IPS-18a (cell line): ENCODE measurements around the gene TMEM127.

Experiments
- H3K27ac ChIP-seq: one replicate; pipeline ENCODE4 v1.5.1; 2013; ENCODE audit warnings: low read length
- H3K27me3 ChIP-seq: one replicate; pipeline ENCODE4 v1.6.1; 2013; ENCODE audit warnings: mild to moderate bottlenecking, low read length; ENCODE audit not compliant: control insufficient read depth, insufficient read depth
- H3K36me3 ChIP-seq: one replicate; pipeline ENCODE4 v1.6.1; 2013; ENCODE audit warnings: low read depth, low read length; ENCODE audit not compliant: control insufficient read depth
- H3K4me1 ChIP-seq: one replicate; pipeline ENCODE4 v1.6.1; 2013; ENCODE audit warnings: low read depth, low read length; ENCODE audit not compliant: control insufficient read depth
- H3K4me3 ChIP-seq: one replicate; pipeline ENCODE4 v1.5.1; 2013; ENCODE audit warnings: low read length
- H3K9ac ChIP-seq: one replicate; pipeline ENCODE4 v1.6.1; 2013; ENCODE audit warnings: mild to moderate bottlenecking, low read length, moderate library complexity
- H3K9me3 ChIP-seq: one replicate; pipeline ENCODE4 v1.6.1; 2013; ENCODE audit warnings: low read depth, low read length; ENCODE audit not compliant: control insufficient read depth

The TMEM127 gene

GRCh38 chr2:96249654-96250053 lies 16.1 kb downstream of the TMEM127 start:
- no peak overlapping the region for H3K9ac ChIP-seq
- peaks cover 27% of the 10 kb centered on the region for H3K36me3 ChIP-seq

GRCh38 chr2:96248624-96249023 lies 17.2 kb downstream of the TMEM127 start:
- no peak overlapping the region for H3K4me3 ChIP-seq
- H3K4me1 ChIP-seq: no peaks in the 10 kb centered on the region
- H3K9ac ChIP-seq: no peak overlapping the region

More at GRCh38 chr2:96249654-96250053, 16.1 kb downstream of the TMEM127 start:
- Histone ChIP-seq H3K4me1 (no peaks in the 10 kb centered on the region), H3K4me3 (no peak overlapping the region), H3K27ac (no peak overlapping the region), H3K9me3 (no peaks in the 10 kb centered on the region), H3K27me3 (no peaks in the 10 kb centered on the region)

GRCh38 chr2:96247896-96248295 lies 17.9 kb downstream of the TMEM127 start:
- Histone ChIP-seq H3K4me3 (no peak overlapping the region), H3K36me3 (peaks cover 10% of the 10 kb centered on the region), H3K4me1 (no peaks in the 10 kb centered on the region), H3K9ac (no peak overlapping the region), H3K27ac (no peak overlapping the region), H3K27me3 (no peaks in the 10 kb centered on the region), H3K9me3 (no peaks in the 10 kb centered on the region)

More at GRCh38 chr2:96248624-96249023, 17.2 kb downstream of the TMEM127 start:
- H3K9me3 ChIP-seq: no peaks in the 10 kb centered on the region
- no peak overlapping the region for H3K27ac ChIP-seq
- H3K27me3 ChIP-seq: no peaks in the 10 kb centered on the region
- peaks cover 17% of the 10 kb centered on the region for H3K36me3 ChIP-seq

- Histone ChIP-seq H3K9me3 (no peaks in the 10 kb centered on the region), H3K36me3 (peaks cover 1% of the 10 kb centered on the region), H3K4me3 (no peak overlapping the region), H3K27ac (no peak overlapping the region), H3K9ac (no peak overlapping the region), H3K4me1 (no peaks in the 10 kb centered on the region), H3K27me3 (no peaks in the 10 kb centered on the region)
Observed at GRCh38 chr2:96247009-96247408, 18.8 kb downstream of the TMEM127 start.

GRCh38 chr2:96245609-96246390 lies 20.0 kb downstream of the TMEM127 start:
- H3K27me3 ChIP-seq: no peaks in the 10 kb centered on the region
- no peaks in the 10 kb centered on the region for H3K36me3 ChIP-seq
- no peak overlapping the region for H3K27ac ChIP-seq
- H3K9ac ChIP-seq: no peak overlapping the region
- no peak overlapping the region for H3K4me3 ChIP-seq
- no peaks in the 10 kb centered on the region for H3K4me1 ChIP-seq
- H3K9me3 ChIP-seq: no peaks in the 10 kb centered on the region

- H3K4me3 ChIP-seq: no peak overlapping the region
- H3K9ac ChIP-seq: no peak overlapping the region
- H3K36me3 ChIP-seq: no peaks in the 10 kb centered on the region
- no peaks in the 10 kb centered on the region for H3K9me3 ChIP-seq
- H3K4me1 ChIP-seq: no peaks in the 10 kb centered on the region
- H3K27me3 ChIP-seq: no peaks in the 10 kb centered on the region
- H3K27ac ChIP-seq: no peak overlapping the region
Observed at GRCh38 chr2:96243843-96244242, 22.0 kb downstream of the TMEM127 start.

GRCh38 chr2:96241900-96242611 lies 23.7 kb downstream of the TMEM127 start:
- no peak overlapping the region for H3K4me3 ChIP-seq
- no peak overlapping the region for H3K27ac ChIP-seq
- H3K9me3 ChIP-seq: no peaks in the 10 kb centered on the region
- no peaks in the 10 kb centered on the region for H3K4me1 ChIP-seq
- no peaks in the 10 kb centered on the region for H3K27me3 ChIP-seq
- no peaks in the 10 kb centered on the region for H3K36me3 ChIP-seq
- H3K9ac ChIP-seq: no peak overlapping the region

GRCh38 chr2:96241227-96241626 lies 24.6 kb downstream of the TMEM127 start:
- Histone ChIP-seq H3K9ac (no peak overlapping the region), H3K4me1 (no peaks in the 10 kb centered on the region), H3K36me3 (no peaks in the 10 kb centered on the region), H3K27ac (no peak overlapping the region), H3K9me3 (no peaks in the 10 kb centered on the region), H3K27me3 (no peaks in the 10 kb centered on the region), H3K4me3 (no peak overlapping the region)

- no peaks in the 10 kb centered on the region for H3K36me3 ChIP-seq
- H3K27ac ChIP-seq: no peak overlapping the region
- H3K9me3 ChIP-seq: no peaks in the 10 kb centered on the region
- no peaks in the 10 kb centered on the region for H3K27me3 ChIP-seq
- H3K4me1 ChIP-seq: no peaks in the 10 kb centered on the region
- H3K4me3 ChIP-seq: no peak overlapping the region
- H3K9ac ChIP-seq: no peak overlapping the region
Observed at GRCh38 chr2:96240341-96241038, 25.3 kb downstream of the TMEM127 start.

- Histone ChIP-seq H3K27ac (no peak overlapping the region), H3K9ac (no peak overlapping the region)
Observed at GRCh38 chr2:96239745-96240264, 26.0 kb downstream of the TMEM127 start.

GRCh38 chr2:96239091-96239490 lies 26.7 kb downstream of the TMEM127 start:
- Histone ChIP-seq H3K9ac (no peak overlapping the region), H3K4me3 (no peak overlapping the region), H3K36me3 (no peaks in the 10 kb centered on the region), H3K4me1 (no peaks in the 10 kb centered on the region), H3K27ac (no peak overlapping the region), H3K27me3 (no peaks in the 10 kb centered on the region), H3K9me3 (no peaks in the 10 kb centered on the region)

More at GRCh38 chr2:96239745-96240264, 26.0 kb downstream of the TMEM127 start:
- no peaks in the 10 kb centered on the region for H3K27me3 ChIP-seq
- H3K4me1 ChIP-seq: no peaks in the 10 kb centered on the region
- H3K4me3 ChIP-seq: no peak overlapping the region
- no peaks in the 10 kb centered on the region for H3K36me3 ChIP-seq
- H3K9me3 ChIP-seq: no peaks in the 10 kb centered on the region
